K562 (cell line): Measurements from ENCODE around the gene TMEM242. TPM values are rescaled to one million over a fixed set of nuclear protein-coding genes. Genes with fewer than 3 reads are reported as not detected.

ENCODE experiments used
- CXXC5 ChIP-seq: fragments of 250-450 bp; sonication (Bioruptor Pico); IDR thresholded peaks from 2 replicates; pipeline ENCODE4 v1.8.0; 2022; ENCODE audit warnings: inconsistent platforms, mild to moderate bottlenecking, moderate library complexity
- HCFC1 ChIP-seq: IDR thresholded peaks from 2 replicates; pipeline ENCODE4 v1.6.1; 2012; ENCODE audit warnings: low read depth, low read length, improper control_type of control experiment
- MAZ ChIP-seq, 2 experiments: fragments of 450-650 bp in 1 of 2; sonication (generic) in 1 of 2; formaldehyde crosslinking; IDR thresholded peaks in 1 of 2; conservative IDR thresholded peaks in 1 of 2; 2 replicates each; pipeline versions ENCODE4 v1.4.0 to v1.5.0; 2020; ENCODE audit warnings: mild to moderate bottlenecking in 1 of 2, missing genetic modification reagents in 1 of 2
- MCM3 ChIP-seq: fragments of 450-650 bp; IDR thresholded peaks from 2 replicates; pipeline ENCODE4 v1.6.1; 2016
- MYBL2 ChIP-seq, 2 experiments: fragments of 450-650 bp in 1 of 2; sonication (generic) in 1 of 2; formaldehyde crosslinking in 1 of 2; IDR thresholded peaks; 2 replicates each; pipeline versions ENCODE4 v1.6.1 to v1.8.1; 2017 to 2022; ENCODE audit warnings: borderline replicate concordance in 1 of 2, inconsistent platforms in 1 of 2, low read depth in 1 of 2, mild to moderate bottlenecking in 1 of 2, missing genetic modification reagents in 1 of 2, moderate library complexity in 1 of 2
- NR2F6 ChIP-seq: fragments of 450-650 bp; formaldehyde crosslinking; IDR thresholded peaks from 2 replicates; pipeline ENCODE4 v1.4.0; 2020; ENCODE audit warnings: mild to moderate bottlenecking
- PCBP1 ChIP-seq: fragments of 200-400 bp; formaldehyde crosslinking; IDR thresholded peaks from 2 replicates; pipeline ENCODE4 v1.6.1; 2018; ENCODE audit warnings: mild to moderate bottlenecking, low read depth, low read length; ENCODE audit not compliant: poor library complexity, severe bottlenecking
- POLR2H ChIP-seq: IDR thresholded peaks from 2 replicates; pipeline ENCODE4 v1.6.1; 2016; ENCODE audit warnings: missing genetic modification characterization, low read depth, mild to moderate bottlenecking, control low read depth, missing compliant biosample characterization, moderate library complexity
- SIN3A ChIP-seq, 2 experiments: fragments of 150-350 bp in 1 of 2; IDR thresholded peaks; 2 replicates each; pipeline ENCODE4 v1.6.1; 2011 to 2016; ENCODE audit warnings: borderline replicate concordance in 2 of 2, low read depth in 2 of 2, low read length in 2 of 2, mild to moderate bottlenecking in 2 of 2, moderate library complexity in 2 of 2; ENCODE audit not compliant: control insufficient read depth in 1 of 2
- SIRT6 ChIP-seq: IDR thresholded peaks from one replicate; pipeline ENCODE4 v1.6.1; 2012; ENCODE audit warnings: low read depth, mild to moderate bottlenecking, control low read depth, inconsistent platforms, low read length, moderate library complexity
- TAF15 ChIP-seq: fragments of 200-400 bp; formaldehyde crosslinking; IDR thresholded peaks from 2 replicates; pipeline ENCODE4 v1.6.1; 2017; ENCODE audit warnings: mild to moderate bottlenecking, low read depth, low read length, moderate library complexity
- ZBTB8A ChIP-seq: fragments of 450-650 bp; IDR thresholded peaks from 2 replicates; pipeline ENCODE4 v1.6.1; 2018; ENCODE audit warnings: mild to moderate bottlenecking, moderate library complexity; ENCODE audit not compliant: partially characterized antibody
- ZNF584 ChIP-seq: fragments of 200-800 bp; sonication (Bioruptor generic); IDR thresholded peaks from 2 replicates; pipeline ENCODE4 v1.6.1; 2016; ENCODE audit warnings: low read depth, mild to moderate bottlenecking, missing genetic modification characterization, missing compliant biosample characterization
- polyA plus RNA-seq, 8 experiments: library from polyadenylated mRNA; depleted of rRNA in 4 of 8; stranded (reverse) in 5 of 8; unstranded in 3 of 8; fragments of >200 nt; fragmentation: Nextera tagmentation in 2 of 8; fragmentation: Illumina TruSeq in 1 of 8; extraction: Ambion mirVana in 2 of 8; extraction: Trizol in 1 of 8; gene quantifications; 2 replicates each; pipeline versions ENCODE4 v1.2.1 to v1.2.3, GENCODE V29; 2011 to 2014; ENCODE audit warnings: inconsistent platforms in 1 of 8, missing spikeins in 1 of 8
- total RNA-seq, 7 experiments: library from RNA; depleted of rRNA in 6 of 7; stranded (reverse); fragments of >200 nt in 6 of 7; fragmentation: Illumina TruSeq in 2 of 7; extraction: Trizol in 2 of 7; gene quantifications; 2 replicates each; pipeline versions ENCODE4 v1.2.1 to v1.2.3, GENCODE V29; 2011 to 2021; ENCODE audit warnings: low replicate concordance in 1 of 7
- TF ChIP-seq, protein P1 (sequence below): fragments of 250-450 bp; sonication (Bioruptor Pico); IDR thresholded peaks from 2 replicates; pipeline ENCODE4 v1.5.0; 2020; ENCODE audit warnings: mild to moderate bottlenecking
- TF ChIP-seq, protein P2 (sequence below): fragments of 450-650 bp; IDR thresholded peaks from 2 replicates; pipeline ENCODE4 v1.7.1; 2018; ENCODE audit warnings: mild to moderate bottlenecking, low read depth; ENCODE audit not compliant: partially characterized antibody
- TF ChIP-seq, protein P3 (sequence below): IDR thresholded peaks from 2 replicates; pipeline ENCODE4 v1.6.1; 2011; ENCODE audit warnings: borderline replicate concordance, low read depth, mild to moderate bottlenecking, moderate library complexity, low read length; ENCODE audit not compliant: insufficient read depth, poor library complexity, severe bottlenecking
- TF ChIP-seq, protein P4 (sequence below): fragments of 450-650 bp; formaldehyde crosslinking; IDR thresholded peaks from 2 replicates; pipeline ENCODE4 v1.4.0; 2020; ENCODE audit warnings: mild to moderate bottlenecking

TMEM242 gene
- total and polyA plus RNA-seq, 9 of the 15 experiments (the other 6 are each of a cell fraction or from before 2014, with no cell fraction given) = 9.5 to 35.3 (median 16.5) TPM

DNA sequence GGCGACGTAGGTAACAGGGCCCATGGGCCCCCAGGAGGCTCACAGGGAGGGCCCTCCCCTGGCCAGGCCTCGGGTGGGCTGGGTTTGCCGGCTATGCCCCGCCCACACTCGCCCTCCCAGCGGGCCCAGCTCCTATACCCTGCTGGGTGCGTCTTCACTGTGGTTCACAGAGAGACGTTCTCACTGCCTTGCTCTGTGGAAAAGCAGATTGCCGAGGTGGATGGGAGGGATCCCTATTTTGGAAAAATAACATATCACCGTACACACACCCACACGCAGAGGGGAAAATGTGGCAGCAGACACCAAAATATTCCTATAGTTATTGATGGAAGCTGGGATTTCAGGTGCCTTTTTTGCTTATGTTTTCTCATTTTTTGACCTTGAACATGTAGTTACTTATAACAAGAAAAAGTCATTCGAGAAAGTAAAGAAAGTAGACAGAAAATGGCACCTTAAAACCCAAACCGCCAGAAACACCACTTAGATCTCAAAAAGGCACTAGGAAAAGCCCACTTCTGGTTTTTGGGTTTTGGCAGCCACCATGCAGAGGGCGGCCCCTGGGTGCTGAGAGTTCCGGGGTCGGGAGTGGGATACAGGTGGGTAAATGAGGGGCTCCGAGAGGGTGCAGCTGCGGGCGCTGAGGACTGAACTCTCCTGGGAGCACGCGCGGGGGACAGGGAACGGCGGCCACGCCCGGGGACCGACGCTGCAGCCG, 49.4 kb downstream of the TMEM242 start (continued):
- TF ChIP-seq, protein P1, sequence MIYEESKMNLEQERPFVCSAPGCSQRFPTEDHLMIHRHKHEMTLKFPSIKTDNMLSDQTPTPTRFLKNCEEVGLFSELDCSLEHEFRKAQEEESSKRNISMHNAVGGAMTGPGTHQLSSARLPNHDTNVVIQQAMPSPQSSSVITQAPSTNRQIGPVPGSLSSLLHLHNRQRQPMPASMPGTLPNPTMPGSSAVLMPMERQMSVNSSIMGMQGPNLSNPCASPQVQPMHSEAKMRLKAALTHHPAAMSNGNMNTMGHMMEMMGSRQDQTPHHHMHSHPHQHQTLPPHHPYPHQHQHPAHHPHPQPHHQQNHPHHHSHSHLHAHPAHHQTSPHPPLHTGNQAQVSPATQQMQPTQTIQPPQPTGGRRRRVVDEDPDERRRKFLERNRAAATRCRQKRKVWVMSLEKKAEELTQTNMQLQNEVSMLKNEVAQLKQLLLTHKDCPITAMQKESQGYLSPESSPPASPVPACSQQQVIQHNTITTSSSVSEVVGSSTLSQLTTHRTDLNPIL (CRISPR knock-in tag) = no peak
- TF ChIP-seq PCBP1 = no peak
- no peak for TF ChIP-seq ZNF584
- no peak for TF ChIP-seq POLR2H (tag)
- TF ChIP-seq MYBL2 (IDR thresholded peaks at IDR 0.05; ENCODE audit: low read depth) = no peak
- TF ChIP-seq MYBL2 (CRISPR knock-in tag; IDR thresholded peaks at IDR 0.05; ENCODE audit: borderline replicate concordance) = no peak
- TF ChIP-seq, protein P2, sequence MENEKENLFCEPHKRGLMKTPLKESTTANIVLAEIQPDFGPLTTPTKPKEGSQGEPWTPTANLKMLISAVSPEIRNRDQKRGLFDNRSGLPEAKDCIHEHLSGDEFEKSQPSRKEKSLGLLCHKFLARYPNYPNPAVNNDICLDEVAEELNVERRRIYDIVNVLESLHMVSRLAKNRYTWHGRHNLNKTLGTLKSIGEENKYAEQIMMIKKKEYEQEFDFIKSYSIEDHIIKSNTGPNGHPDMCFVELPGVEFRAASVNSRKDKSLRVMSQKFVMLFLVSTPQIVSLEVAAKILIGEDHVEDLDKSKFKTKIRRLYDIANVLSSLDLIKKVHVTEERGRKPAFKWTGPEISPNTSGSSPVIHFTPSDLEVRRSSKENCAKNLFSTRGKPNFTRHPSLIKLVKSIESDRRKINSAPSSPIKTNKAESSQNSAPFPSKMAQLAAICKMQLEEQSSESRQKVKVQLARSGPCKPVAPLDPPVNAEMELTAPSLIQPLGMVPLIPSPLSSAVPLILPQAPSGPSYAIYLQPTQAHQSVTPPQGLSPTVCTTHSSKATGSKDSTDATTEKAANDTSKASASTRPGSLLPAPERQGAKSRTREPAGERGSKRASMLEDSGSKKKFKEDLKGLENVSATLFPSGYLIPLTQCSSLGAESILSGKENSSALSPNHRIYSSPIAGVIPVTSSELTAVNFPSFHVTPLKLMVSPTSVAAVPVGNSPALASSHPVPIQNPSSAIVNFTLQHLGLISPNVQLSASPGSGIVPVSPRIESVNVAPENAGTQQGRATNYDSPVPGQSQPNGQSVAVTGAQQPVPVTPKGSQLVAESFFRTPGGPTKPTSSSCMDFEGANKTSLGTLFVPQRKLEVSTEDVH = peak; percentile 30
- TF ChIP-seq, protein P3, sequence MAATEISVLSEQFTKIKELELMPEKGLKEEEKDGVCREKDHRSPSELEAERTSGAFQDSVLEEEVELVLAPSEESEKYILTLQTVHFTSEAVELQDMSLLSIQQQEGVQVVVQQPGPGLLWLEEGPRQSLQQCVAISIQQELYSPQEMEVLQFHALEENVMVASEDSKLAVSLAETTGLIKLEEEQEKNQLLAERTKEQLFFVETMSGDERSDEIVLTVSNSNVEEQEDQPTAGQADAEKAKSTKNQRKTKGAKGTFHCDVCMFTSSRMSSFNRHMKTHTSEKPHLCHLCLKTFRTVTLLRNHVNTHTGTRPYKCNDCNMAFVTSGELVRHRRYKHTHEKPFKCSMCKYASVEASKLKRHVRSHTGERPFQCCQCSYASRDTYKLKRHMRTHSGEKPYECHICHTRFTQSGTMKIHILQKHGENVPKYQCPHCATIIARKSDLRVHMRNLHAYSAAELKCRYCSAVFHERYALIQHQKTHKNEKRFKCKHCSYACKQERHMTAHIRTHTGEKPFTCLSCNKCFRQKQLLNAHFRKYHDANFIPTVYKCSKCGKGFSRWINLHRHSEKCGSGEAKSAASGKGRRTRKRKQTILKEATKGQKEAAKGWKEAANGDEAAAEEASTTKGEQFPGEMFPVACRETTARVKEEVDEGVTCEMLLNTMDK = no peak
- peak in 1 of 2 experiments; percentile 28; a peak in 1 of 4 replicates for TF ChIP-seq MAZ (CRISPR knock-in tag; conservative IDR thresholded peaks at IDR 0.05 in 1 of 2, IDR thresholded peaks at IDR 0.05 in 1 of 2)
- TF ChIP-seq NR2F6 (CRISPR knock-in tag) = no peak
- no peak for TF ChIP-seq SIRT6
- TF ChIP-seq TAF15 = no peak
- TF ChIP-seq CXXC5 (CRISPR knock-in tag) = no peak
- TF ChIP-seq, protein P4, sequence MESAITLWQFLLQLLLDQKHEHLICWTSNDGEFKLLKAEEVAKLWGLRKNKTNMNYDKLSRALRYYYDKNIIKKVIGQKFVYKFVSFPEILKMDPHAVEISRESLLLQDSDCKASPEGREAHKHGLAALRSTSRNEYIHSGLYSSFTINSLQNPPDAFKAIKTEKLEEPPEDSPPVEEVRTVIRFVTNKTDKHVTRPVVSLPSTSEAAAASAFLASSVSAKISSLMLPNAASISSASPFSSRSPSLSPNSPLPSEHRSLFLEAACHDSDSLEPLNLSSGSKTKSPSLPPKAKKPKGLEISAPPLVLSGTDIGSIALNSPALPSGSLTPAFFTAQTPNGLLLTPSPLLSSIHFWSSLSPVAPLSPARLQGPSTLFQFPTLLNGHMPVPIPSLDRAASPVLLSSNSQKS (CRISPR knock-in tag) = no peak
- TF ChIP-seq SIN3A (IDR thresholded peaks at IDR 0.05; ENCODE audit: borderline replicate concordance in 2 of 2, control insufficient read depth in 1 of 2, low read depth in 2 of 2, low read length in 2 of 2) = no peak
- no peak for TF ChIP-seq ZBTB8A
- no peak for TF ChIP-seq HCFC1
- TF ChIP-seq MCM3 = no peak
